Endothelial cell of umbilical vein (primary cell): ENCODE data around the gene LCN9. TPM values are rescaled to one million over a fixed set of nuclear protein-coding genes. Genes with fewer than 3 reads are reported as not detected.

ENCODE experiments used
- BruUV-seq: library from RNA; stranded (reverse); fragments of 400-500 nt; replicated peaks from 2 replicates; lab custom pipeline; 2021; lab: Mats Ljungman, UMichigan
- CTCF ChIA-PET: fragments of 300-600, 350-600 bp; sonication (Branson Sonifier 250); formaldehyde crosslinking; loops from one replicate; lab custom pipeline; 2021; ENCODE audit warnings: antibody characterized with exemption, inconsistent platforms; lab: Charles Lee
- POLR2A ChIA-PET: fragments of 300-600, 350-600 bp; sonication (Branson Sonifier 250); formaldehyde crosslinking; loops from one replicate; lab custom pipeline; 2021; ENCODE audit warnings: antibody characterized with exemption, inconsistent platforms; lab: Charles Lee
- DNase-seq: peaks from one replicate; pipeline ENCODE4 v3.0.0-alpha.2; 2011; ENCODE audit warnings: low read depth, low spot score
- FAIRE-seq: peaks from 2 replicates; lab custom pipeline; 2011; peaks lifted over from hg19 to GRCh38; lab: Jason Lieb, UNC
- H2AFZ ChIP-seq: 2 replicates; pipeline ENCODE4 v1.6.0; 2012; ENCODE audit warnings: low read depth, low read length, control low read depth, inconsistent platforms
- H3K27ac ChIP-seq: 2 replicates; pipeline ENCODE4 v1.5.1; 2011; ENCODE audit warnings: low read depth, mild to moderate bottlenecking, control low read depth, low read length, moderate library complexity; ENCODE audit not compliant: insufficient read depth
- H3K27me3 ChIP-seq, 2 experiments: 2 replicates each; pipeline versions ENCODE4 v1.6.0 to v1.6.1; 2011; ENCODE audit warnings: low read length in 2 of 2, mixed read lengths in 1 of 2; ENCODE audit not compliant: control insufficient read depth in 2 of 2, insufficient read depth in 2 of 2
- H3K36me3 ChIP-seq, 2 experiments: 2 replicates in 1 of 2; 3 replicates in 1 of 2; pipeline ENCODE4 v1.5.1; 2011; ENCODE audit warnings: low read length in 2 of 2, mild to moderate bottlenecking in 1 of 2, moderate library complexity in 1 of 2; ENCODE audit not compliant: control insufficient read depth in 2 of 2, insufficient read depth in 2 of 2; ENCODE audit errors: extremely low read depth in 1 of 2
- H3K4me1 ChIP-seq: 3 replicates; pipeline ENCODE4 v1.5.1; 2011; ENCODE audit warnings: mild to moderate bottlenecking, low read length; ENCODE audit not compliant: control insufficient read depth, insufficient read depth; ENCODE audit errors: extremely low read depth
- H3K4me2 ChIP-seq: 2 replicates; pipeline ENCODE4 v1.6.1; 2011; ENCODE audit warnings: low read length, control low read depth, mixed read lengths; ENCODE audit not compliant: insufficient read depth
- H3K4me3 ChIP-seq, 3 experiments: fragments of 200-600 bp in 1 of 3; sonication (generic), shearing (Covaris generic) in 1 of 3; replicated peaks in 1 of 3; 2 replicates each; pipeline ENCODE4 v1.5.1; 2011 to 2016; ENCODE audit warnings: control low read depth in 3 of 3, low read length in 3 of 3, mild to moderate bottlenecking in 2 of 3, inconsistent platforms in 1 of 3, low read depth in 1 of 3, moderate library complexity in 1 of 3; ENCODE audit not compliant: insufficient read depth in 1 of 3
- H3K79me2 ChIP-seq: 2 replicates; pipeline ENCODE4 v1.6.0; 2012; ENCODE audit warnings: low read length, inconsistent platforms; ENCODE audit not compliant: control insufficient read depth, insufficient read depth
- H3K9ac ChIP-seq: replicated peaks from 2 replicates; pipeline ENCODE3; 2011; ENCODE audit warnings: low read length, control low read depth; ENCODE audit not compliant: insufficient read depth; ENCODE audit errors: extremely low read depth
- H3K9me1 ChIP-seq: replicated peaks from 3 replicates; pipeline ENCODE4 v1.6.0; 2011; ENCODE audit warnings: mild to moderate bottlenecking, low read length; ENCODE audit not compliant: control insufficient read depth, insufficient read depth; ENCODE audit errors: extremely low read depth
- H3K9me3 ChIP-seq: replicated peaks from 2 replicates; pipeline ENCODE4 v1.5.1; 2012; ENCODE audit warnings: low read length, inconsistent platforms; ENCODE audit not compliant: control insufficient read depth, insufficient read depth
- H4K20me1 ChIP-seq: replicated peaks from 2 replicates; pipeline ENCODE3; 2011; ENCODE audit warnings: mild to moderate bottlenecking, low read length; ENCODE audit not compliant: control insufficient read depth, insufficient read depth; ENCODE audit errors: extremely low read depth
- EZH2 ChIP-seq: IDR thresholded peaks from 2 replicates; pipeline ENCODE4 v1.6.1; 2012; ENCODE audit warnings: borderline replicate concordance, low read depth, mild to moderate bottlenecking, moderate library complexity, low read length, inconsistent platforms; ENCODE audit not compliant: severe bottlenecking
- FOS ChIP-seq: IDR thresholded peaks from 2 replicates; pipeline ENCODE4 v1.6.1; 2011; ENCODE audit warnings: mild to moderate bottlenecking, low read length, moderate library complexity, borderline replicate concordance; ENCODE audit not compliant: insufficient read depth
- GATA2 ChIP-seq: IDR thresholded peaks from 2 replicates; pipeline ENCODE4 v1.7.0; 2011; ENCODE audit warnings: low read depth, mild to moderate bottlenecking, moderate library complexity, mixed read lengths, low read length; ENCODE audit not compliant: insufficient read length, insufficient read depth
- JUN ChIP-seq: IDR thresholded peaks from 2 replicates; pipeline ENCODE4 v1.6.1; 2011; ENCODE audit warnings: borderline replicate concordance, low read depth; ENCODE audit not compliant: insufficient read length, insufficient read depth
- MYC ChIP-seq: IDR thresholded peaks from one replicate; pipeline ENCODE4 v1.6.1; 2011; ENCODE audit warnings: mild to moderate bottlenecking, low read depth, low read length
- POLR2A ChIP-seq: IDR thresholded peaks from 2 replicates; pipeline ENCODE4 v1.6.1; 2012; ENCODE audit warnings: low read depth, mild to moderate bottlenecking, control low read depth, low read length
- POLR2AphosphoS5 ChIP-seq: IDR thresholded peaks from 2 replicates; pipeline ENCODE4 v1.6.1; 2012; ENCODE audit warnings: low read depth, mild to moderate bottlenecking, control low read depth, low read length, moderate library complexity; ENCODE audit not compliant: insufficient read depth
- dilution Hi-C: fragments of 300-500 bp; cut with MboI; formaldehyde crosslinking; loops from one replicate; pipeline ENCODE4 v1.15.0; 2019; ENCODE audit warnings: low sequenced_read_pairs; ENCODE audit not compliant: extremely low pct_ligation_motif_present
- intact Hi-C: fragments of 100-400 bp; cut with micrococcal nuclease; formaldehyde crosslinking; loops from one replicate; pipeline ENCODE4 v1.10.0; 2022
- polyA plus RNA-seq, 4 experiments: library from polyadenylated mRNA; depleted of rRNA in 3 of 4; stranded (reverse) in 3 of 4; unstranded in 1 of 4; fragments of >200 nt; gene quantifications; 2 replicates each; pipeline versions ENCODE4 v1.2.1 to v1.2.3, GENCODE V29; 2011 to 2012; ENCODE audit warnings: missing spikeins in 1 of 4
- total RNA-seq: library from RNA; stranded (reverse); gene quantifications from 2 replicates; pipeline ENCODE4 v1.2.3, GENCODE V29; 2021
- TF ChIP-seq, protein P1 (sequence below): IDR thresholded peaks from 2 replicates; pipeline ENCODE4 v1.6.1; 2011; ENCODE audit not compliant: insufficient read depth, insufficient read length
- TF ChIP-seq, protein P2 (sequence below), 2 donors: IDR thresholded peaks; 1 replicate in 1 of 2; 2 replicates in 1 of 2; pipeline ENCODE4 v1.5.1; 2011; ENCODE audit warnings: low read length in 2 of 2, mild to moderate bottlenecking in 2 of 2, moderate library complexity in 2 of 2, control low read depth in 1 of 2, inconsistent platforms in 1 of 2, low read depth in 1 of 2; ENCODE audit not compliant: insufficient read depth in 1 of 2; ENCODE audit errors: extremely low read depth in 1 of 2

The LCN9 gene
- total and polyA plus RNA-seq, 2 donors (not counting 3 experiments of a cell fraction or from before 2014, with no cell fraction given), result not detected

DNA sequence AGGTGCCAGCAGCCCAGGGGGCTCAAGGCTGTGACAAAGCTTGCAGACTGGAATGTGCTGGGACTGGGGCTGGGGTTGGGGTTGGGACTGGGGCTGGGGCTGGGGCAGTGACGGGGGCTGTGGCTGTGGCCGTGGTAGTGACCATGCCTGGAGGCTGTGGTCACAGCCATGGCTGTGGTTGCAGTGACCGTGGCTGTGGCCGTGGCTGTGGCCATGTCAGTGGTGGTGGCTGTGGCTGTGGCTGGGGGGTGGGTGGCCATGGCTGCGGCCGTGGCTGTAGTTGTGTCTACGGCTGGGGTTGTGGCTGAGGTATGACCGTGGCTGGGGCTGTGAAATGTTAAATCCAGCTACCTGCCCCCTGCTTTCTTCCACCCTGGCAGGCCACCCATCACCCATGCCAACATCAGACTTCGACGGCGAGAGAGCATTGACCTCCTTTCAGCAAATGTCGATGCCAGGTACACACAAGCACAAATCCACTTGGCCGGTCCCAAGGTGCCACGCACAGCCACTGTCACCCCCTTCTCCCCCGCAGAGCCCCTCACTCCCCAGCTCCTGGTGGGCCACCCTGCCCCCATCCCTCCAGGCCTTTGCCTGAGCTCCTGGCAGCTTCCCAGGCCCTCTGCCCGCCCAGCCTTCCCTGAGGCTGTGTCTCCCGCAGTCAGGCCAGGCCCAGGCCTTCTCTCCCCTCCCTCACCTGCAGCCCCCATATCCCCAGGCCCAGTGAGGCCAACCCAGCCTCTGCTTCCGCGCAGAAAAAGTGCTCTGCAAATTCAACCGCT, 15.3 kb downstream of the LCN9 start:
- CTCF ChIA-PET, result interaction anchor here (0.6 kb wide), 1 partner anchor 77 kb away, joined by 4 read pairs; no protein-coding TSS in a partner anchor
- no peaks in the 10 kb centered on the region for H3K27me3 ChIP-seq
- FAIRE-seq, result no peak

More for the DNA sequence above, 15.3 kb downstream of the LCN9 start:
- Histone ChIP-seq H3K9me3 (no peaks in the 10 kb centered on the region), H3K36me3 (no peaks in the 10 kb centered on the region), H3K9ac (no peak overlapping the region), H3K9me1 (no peaks in the 10 kb centered on the region), H4K20me1 (no peaks in the 10 kb centered on the region), H3K27ac (no peak overlapping the region), H3K4me3 (no peak overlapping the region), H3K79me2 (no peaks in the 10 kb centered on the region), H3K4me1 (no peaks in the 10 kb centered on the region), H2AFZ (no peak overlapping the region), H3K4me2 (no peak overlapping the region)
- dilution Hi-C loops, result no loop called here
- no TSS peak for BruUV-seq
- TF ChIP-seq POLR2AphosphoS5, result no peak
- TF ChIP-seq, protein P1, sequence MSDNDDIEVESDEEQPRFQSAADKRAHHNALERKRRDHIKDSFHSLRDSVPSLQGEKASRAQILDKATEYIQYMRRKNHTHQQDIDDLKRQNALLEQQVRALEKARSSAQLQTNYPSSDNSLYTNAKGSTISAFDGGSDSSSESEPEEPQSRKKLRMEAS, result no peak
- no peak for TF ChIP-seq JUN
- no peak for TF ChIP-seq GATA2
- TF ChIP-seq EZH2, result no peak
- TF ChIP-seq FOS, result no peak
- no peak for TF ChIP-seq MYC
- no peak for TF ChIP-seq POLR2A
- TF ChIP-seq, protein P2, sequence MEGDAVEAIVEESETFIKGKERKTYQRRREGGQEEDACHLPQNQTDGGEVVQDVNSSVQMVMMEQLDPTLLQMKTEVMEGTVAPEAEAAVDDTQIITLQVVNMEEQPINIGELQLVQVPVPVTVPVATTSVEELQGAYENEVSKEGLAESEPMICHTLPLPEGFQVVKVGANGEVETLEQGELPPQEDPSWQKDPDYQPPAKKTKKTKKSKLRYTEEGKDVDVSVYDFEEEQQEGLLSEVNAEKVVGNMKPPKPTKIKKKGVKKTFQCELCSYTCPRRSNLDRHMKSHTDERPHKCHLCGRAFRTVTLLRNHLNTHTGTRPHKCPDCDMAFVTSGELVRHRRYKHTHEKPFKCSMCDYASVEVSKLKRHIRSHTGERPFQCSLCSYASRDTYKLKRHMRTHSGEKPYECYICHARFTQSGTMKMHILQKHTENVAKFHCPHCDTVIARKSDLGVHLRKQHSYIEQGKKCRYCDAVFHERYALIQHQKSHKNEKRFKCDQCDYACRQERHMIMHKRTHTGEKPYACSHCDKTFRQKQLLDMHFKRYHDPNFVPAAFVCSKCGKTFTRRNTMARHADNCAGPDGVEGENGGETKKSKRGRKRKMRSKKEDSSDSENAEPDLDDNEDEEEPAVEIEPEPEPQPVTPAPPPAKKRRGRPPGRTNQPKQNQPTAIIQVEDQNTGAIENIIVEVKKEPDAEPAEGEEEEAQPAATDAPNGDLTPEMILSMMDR (IDR thresholded peaks at IDR 0.05; ENCODE audit: extremely low read depth in 1 of 2, insufficient read depth in 1 of 2, low read depth in 1 of 2, low read length in 2 of 2), result no peak
- POLR2A ChIA-PET, result no interaction called here
- intact Hi-C loops, result no loop called here
- no peak for DNase-seq
